HG03095 (cell line): Measurements from ENCODE around the gene TBC1D17.
"Not testable (repeated sequence)": the region's sequence is repeated elsewhere in the genome, so short reads cannot be mapped to it uniquely, and the experiment has no call there.

Experiments used
- ATAC-seq: cut with Tn5 transposase; IDR thresholded peaks from one replicate; pipeline ENCODE4 v1.9.1; 2021; ENCODE audit warnings: moderate library complexity; ENCODE audit not compliant: unreplicated experiment

The TBC1D17 gene

GRCh38 chr19:49916839-49917733 lies 39.6 kb downstream of the TBC1D17 start:
- ATAC-seq = no peak

DNA sequence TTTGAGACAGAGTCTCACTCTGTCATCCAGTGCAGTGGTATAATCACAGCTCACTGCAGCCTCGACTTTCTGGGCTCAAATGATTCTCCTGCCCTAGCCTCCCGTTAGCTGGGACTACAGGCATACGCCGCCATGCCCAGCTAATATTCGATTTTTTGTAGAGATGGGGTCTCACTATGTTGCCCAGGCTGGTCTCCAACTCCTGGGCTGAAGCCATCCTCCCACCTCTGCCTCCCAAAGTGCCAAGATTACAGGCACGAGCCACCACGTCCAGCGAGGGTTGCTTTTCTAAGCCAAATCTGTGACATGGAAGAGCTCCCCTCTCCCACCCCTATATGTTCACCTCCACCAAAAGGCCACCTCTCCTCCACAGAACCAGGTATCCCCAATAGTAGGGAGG lies 40.6 kb downstream of the TBC1D17 start:
- ATAC-seq = no peak

- ATAC-seq = no peak
Measured at GRCh38 chr19:49920624-49921363, 43.3 kb downstream of the TBC1D17 start.

DNA sequence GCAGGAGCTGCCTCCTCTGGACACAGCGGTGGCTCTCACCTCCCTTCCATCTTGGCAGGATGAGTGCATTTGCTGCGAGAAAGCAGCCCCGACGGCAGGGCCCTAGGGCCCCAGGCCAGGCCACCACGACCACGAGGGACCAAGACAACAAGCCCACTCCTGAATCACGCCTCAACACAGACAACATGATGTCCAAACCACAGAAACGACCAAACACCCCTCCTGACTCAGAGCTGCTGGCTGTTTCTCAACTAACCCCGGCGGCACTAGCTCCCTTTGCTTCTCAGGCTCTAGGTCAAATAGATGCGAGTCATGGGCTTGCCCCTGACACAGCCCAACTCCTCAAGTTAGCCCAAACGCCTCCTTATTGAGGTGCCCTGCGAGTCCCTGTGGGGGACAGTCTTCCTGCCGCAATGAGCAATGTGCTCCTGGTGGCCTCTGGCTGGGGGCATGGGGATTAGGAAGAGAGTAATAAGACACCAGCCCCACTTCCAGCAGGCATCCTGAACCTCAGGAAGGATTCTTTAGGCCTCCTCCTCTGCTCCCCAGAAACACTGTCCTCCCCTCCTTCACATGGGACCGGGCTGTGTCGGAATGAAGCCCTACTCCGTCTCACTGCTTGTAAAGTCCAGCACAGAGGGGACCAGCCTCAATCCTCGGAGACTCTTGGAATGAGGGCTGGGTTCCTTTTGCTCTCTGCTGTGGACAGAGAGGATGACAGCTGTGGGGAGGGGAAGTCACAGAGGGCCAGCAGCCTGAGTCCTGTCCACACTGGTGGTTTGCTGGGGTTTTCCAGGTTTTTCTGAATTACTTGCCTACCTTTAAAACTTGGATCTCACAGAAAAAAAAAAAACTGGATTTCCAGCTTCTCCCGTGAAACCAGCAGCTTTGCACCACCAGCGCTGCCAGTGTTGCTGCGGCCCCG lies 44.6 kb downstream of the TBC1D17 start:
- ATAC-seq = no peak

GRCh38 chr19:49923055-49924003 lies 45.8 kb downstream of the TBC1D17 start:
- no peak for ATAC-seq

DNA sequence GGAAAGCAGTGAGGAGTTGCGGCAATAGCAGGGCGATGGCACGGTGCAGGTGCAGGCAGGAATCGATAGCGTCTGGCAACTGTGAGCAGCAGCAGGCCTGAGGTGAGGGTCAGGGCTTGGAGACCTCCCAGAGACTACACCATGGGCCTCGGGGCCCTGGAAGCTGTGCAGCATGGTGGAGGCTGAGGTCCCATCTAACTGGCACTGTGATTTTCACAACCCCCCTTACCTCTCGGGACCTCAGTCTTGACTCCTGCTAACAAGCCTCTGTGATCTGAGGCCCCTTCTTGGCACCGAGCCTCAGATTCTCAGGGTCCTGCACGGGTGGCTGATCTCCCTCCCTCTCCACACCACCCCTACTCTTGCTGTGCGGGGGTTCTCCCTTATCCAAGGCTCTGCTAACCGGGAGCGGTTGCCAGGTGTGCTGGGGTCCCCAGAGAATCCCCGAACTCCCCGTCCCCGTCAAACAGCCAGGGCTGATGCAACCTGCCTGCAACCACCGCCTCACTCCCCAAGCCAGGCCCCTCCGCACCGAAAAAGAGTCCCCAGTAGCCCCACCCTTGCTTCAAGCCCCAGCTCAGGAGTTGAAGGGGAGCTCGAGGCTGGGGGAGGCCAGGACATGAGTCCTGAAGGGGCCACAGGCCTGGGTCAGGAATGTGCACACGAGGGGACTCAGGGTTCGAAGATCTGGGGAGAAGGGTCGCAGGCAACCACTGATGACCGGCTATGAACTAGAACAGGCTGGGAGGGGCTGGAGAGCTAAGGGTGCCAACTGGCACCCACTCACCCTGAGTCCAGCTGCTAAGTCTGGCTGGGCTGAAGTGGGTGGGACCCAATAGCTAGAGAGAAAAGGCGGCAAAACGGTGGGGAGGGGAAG lies 46.7 kb downstream of the TBC1D17 start:
- ATAC-seq = no peak

DNA sequence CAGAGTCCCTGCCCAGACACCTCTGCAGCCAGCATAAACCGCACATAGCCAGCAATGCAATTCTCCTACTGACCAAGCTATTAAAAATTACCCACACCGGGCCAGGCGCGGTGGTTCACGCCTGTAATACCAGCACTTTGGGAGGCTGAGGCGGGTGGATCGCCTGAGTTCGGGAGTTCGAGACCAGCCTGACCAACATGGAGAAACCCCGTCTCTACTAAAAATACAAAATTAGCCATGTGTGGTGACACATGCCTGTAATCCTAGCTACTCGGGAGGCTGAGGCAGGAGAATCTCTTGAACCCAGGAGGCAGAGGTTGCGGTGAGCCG lies 47.3 kb downstream of the TBC1D17 start:
- not testable (repeated sequence) for ATAC-seq

- no peak for ATAC-seq
Measured at GRCh38 chr19:49925486-49925885, 48.0 kb downstream of the TBC1D17 start.

DNA sequence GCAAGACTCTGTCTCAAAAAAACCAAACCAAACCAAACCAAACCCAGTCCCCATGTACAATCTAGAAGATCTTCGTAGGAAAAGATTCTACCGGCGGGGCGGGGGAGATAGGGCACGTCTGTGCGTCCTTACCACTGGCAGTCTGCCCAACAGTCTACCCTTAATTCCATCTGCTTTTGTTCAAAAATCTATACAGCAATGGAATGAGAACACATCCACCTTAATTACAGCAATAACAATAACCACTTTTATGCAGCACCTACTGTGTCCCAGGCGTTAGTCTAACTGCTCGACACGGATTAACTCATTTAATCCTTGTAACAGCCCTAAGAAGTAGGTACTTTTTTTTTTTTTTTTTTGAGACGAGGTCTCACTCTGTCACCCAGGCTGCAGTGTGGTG lies 49.0 kb downstream of the TBC1D17 start:
- ATAC-seq = no peak

- ATAC-seq = no peak
Measured at GRCh38 chr19:49927526-49928264, 50.2 kb downstream of the TBC1D17 start.

DNA sequence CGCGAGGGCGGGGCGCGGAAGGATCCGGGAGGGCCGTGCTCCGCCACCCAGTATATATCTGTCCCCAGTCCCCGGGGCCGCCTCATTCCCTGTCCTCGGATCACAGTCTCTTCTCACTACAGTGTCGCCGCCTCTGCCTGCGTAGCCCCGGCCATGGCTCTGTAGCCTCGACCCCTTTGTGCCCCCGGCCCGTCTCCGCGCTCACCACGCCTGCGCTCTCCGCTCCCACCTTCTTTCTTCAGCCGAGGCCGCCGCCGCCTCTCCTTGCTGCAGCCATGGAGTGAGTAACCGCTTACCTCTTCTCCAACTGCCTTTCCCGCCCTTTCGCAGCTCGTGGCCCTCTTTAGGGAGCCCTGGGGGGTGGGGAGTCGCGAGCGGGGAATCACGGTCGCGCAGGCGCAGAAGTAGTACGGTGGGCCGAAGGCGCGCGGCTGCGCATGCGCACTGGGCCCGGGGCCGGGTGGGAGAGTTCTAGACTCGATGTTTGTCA lies 51.7 kb downstream of the TBC1D17 start, which contains the start of the genes ATF5 and NUP62:
Gene ATF5, plus strand, starts transcription at position 85 of the 490 bp plus-strand sequence. CDS start 1,646 bp downstream, outside the sequence.
Gene NUP62, minus strand, starts transcription at position 384 of the 490 bp plus-strand sequence. CDS start 19,697 bp downstream, outside the sequence.
- ATAC-seq = peak; percentile 23

GRCh38 chr19:49929611-49930482 lies 52.3 kb downstream of the TBC1D17 start:
- ATAC-seq = peak; percentile 60

- no peak for ATAC-seq
Measured at GRCh38 chr19:49930483-49931011, 53.0 kb downstream of the TBC1D17 start.

DNA sequence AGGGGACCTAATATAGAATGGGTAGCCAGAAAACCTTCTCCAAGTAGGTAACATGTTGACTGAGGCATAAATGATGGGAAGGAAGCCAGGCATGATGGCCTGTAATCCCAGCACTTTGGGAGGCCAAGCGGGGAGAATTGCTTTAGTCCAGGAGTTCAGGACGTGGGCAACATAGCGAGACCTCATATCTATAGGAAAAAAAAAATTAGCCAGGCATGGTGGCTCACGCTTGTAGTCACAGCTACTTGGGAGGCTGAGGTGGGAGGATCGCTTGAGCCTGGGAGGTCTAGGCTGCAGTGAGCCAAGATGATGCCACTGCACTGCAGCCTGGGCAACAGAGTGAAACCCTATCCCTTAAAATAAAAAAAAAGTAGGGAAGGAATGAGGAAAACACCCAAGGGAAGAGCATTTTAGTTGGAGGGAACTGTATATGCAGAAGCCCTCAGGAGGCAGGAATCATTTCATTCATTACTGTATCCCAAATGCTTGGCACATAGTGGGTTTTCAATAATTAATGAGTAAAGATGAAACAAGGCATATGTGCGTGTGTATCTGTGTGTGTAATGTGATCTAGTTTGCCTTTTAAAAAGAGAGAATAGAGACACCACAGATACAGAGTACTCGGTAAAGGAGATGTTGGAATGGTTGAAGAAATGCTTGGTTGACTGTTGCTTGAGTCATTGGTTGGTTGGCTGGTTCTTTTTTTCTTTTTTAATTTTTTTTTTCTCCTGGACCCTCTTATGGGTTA lies 54.0 kb downstream of the TBC1D17 start:
- no peak for ATAC-seq

DNA sequence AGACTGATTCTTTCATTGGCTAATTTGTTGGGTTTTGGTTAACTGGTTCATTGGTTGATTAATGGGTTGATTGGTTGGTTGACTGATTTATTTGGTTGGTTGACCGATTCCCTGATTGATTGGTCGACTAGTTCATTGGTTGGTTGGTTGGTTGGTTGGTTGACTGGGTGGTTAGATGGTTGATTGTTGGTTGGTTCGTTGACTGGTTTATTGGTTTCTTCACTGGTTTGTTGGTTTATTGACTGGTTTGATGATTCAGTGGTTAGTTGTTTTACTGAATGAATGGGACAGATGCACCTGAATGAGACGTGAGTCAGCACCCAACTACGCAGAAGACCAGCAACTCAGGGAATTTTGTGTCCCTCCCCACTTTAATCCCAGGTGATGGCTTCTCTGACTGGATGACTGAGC lies 54.5 kb downstream of the TBC1D17 start:
- ATAC-seq = no peak

GRCh38 chr19:49932731-49933131 lies 55.2 kb downstream of the TBC1D17 start:
- no peak for ATAC-seq
